Tibial nerve (tissue), 4 donors: ENCODE results near the gene ZNF580. TPM values are rescaled to one million over a fixed set of nuclear protein-coding genes. Genes with fewer than 3 reads are reported as not detected.

Experiments used
- DNase-seq, 2 donors: peaks; one replicate each; pipeline ENCODE4 v3.0.0-alpha.2; 2019; ENCODE audit warnings: low spot score in 2 of 2
- H3K27ac ChIP-seq, 4 donors: fragments of 200-600 bp; sonication (generic) in 3 of 4; one replicate each; pipeline ENCODE4 v1.5.1; 2017 to 2019; ENCODE audit warnings: mild to moderate bottlenecking in 1 of 4
- H3K27me3 ChIP-seq, 2 donors: fragments of 200-600 bp; sonication (generic) in 1 of 2; one replicate each; pipeline versions ENCODE4 v1.5.1 to v1.6.0; 2017 to 2019
- H3K36me3 ChIP-seq, 3 donors: fragments of 200-600 bp; sonication (generic); one replicate each; pipeline ENCODE4 v1.5.1; 2018 to 2019
- H3K4me1 ChIP-seq, 4 donors: fragments of 200-600 bp; sonication (generic) in 3 of 4; one replicate each; pipeline ENCODE4 v1.5.1; 2017 to 2019
- H3K4me3 ChIP-seq, 4 donors: fragments of 200-600 bp; sonication (generic) in 3 of 4; one replicate each; pipeline ENCODE4 v1.5.1; 2017 to 2019; ENCODE audit warnings: mild to moderate bottlenecking in 1 of 4, moderate library complexity in 1 of 4
- H3K9me3 ChIP-seq, 4 donors: fragments of 200-600 bp; sonication (generic) in 3 of 4; one replicate each; pipeline ENCODE4 v1.5.1; 2017 to 2019
- CTCF ChIP-seq, 5 experiments: fragments of 200-600 bp in 3 of 5; fragments of 450-650 bp in 2 of 5; sonication (generic) in 3 of 5; IDR thresholded peaks; one replicate each; pipeline ENCODE4 v1.5.1; 2016 to 2019; ENCODE audit warnings: antibody characterized with exemption in 5 of 5, mild to moderate bottlenecking in 3 of 5, moderate library complexity in 2 of 5
- EP300 ChIP-seq, 2 donors: sonication (generic); formaldehyde crosslinking; IDR thresholded peaks; one replicate each; pipeline ENCODE4 v1.6.1; 2017; ENCODE audit warnings: antibody characterized with exemption in 2 of 2, mild to moderate bottlenecking in 1 of 2
- POLR2A ChIP-seq, 2 donors: fragments of 450-650 bp; IDR thresholded peaks; one replicate each; pipeline ENCODE4 v1.6.1; 2017; ENCODE audit warnings: antibody characterized with exemption in 2 of 2, mild to moderate bottlenecking in 2 of 2, moderate library complexity in 2 of 2
- WGBS, 2 donors: methylation state at CpG; one replicate each; pipeline ENCODE4 v1.1.5; 2018; 5-methylcytosine and 5-hydroxymethylcytosine counted together
- total RNA-seq, 4 donors: library from RNA; depleted of rRNA; stranded (reverse); fragments of >200 nt; gene quantifications; one replicate each; pipeline ENCODE4 v1.1.0, GENCODE V29; 2016

ZNF580 gene
- total RNA-seq, 4 donors from 2014 or later = 24.1 to 67.5 (median 35.0) TPM

GRCh38 chr19:55667511-55667910 lies 26.7 kb downstream of the ZNF580 start:
- Histone ChIP-seq H3K36me3 (peaks cover 8 to 93% (median 49%) of the 10 kb centered on the region in 3 donors), H3K27me3 (no peaks in the 10 kb centered on the region), H3K4me3 (no peak overlapping the region), H3K27ac (peak overlapping the region in 1 of 4 donors; percentile 16), H3K9me3 (no peaks in the 10 kb centered on the region), H3K4me1 (peaks cover 0 to 9% (median 0%) of the 10 kb centered on the region in 4 donors)
- TF ChIP-seq EP300 (IDR thresholded peaks at IDR 0.05) = no peak
- TF ChIP-seq CTCF (IDR thresholded peaks at IDR 0.05) = no peak
- no peak for TF ChIP-seq POLR2A (IDR thresholded peaks at IDR 0.05)
- no peak for DNase-seq
- 86 to 89% methylated on average over 10 to 12 of the region's 12 CpGs for WGBS, 2 donors

- peaks cover 6 to 89% (median 44%) of the 10 kb centered on the region in 3 donors for H3K36me3 ChIP-seq
- no peak for DNase-seq
- TF ChIP-seq EP300 (IDR thresholded peaks at IDR 0.05) (no peak), CTCF (IDR thresholded peaks at IDR 0.05) (no peak), POLR2A (IDR thresholded peaks at IDR 0.05) (no peak)
- WGBS, 2 donors = 81 to 84% methylated on average over 10 to 11 of the region's 11 CpGs
- peak overlapping the region in 1 of 4 donors; percentile 16 for H3K27ac ChIP-seq
- H3K4me1 ChIP-seq = peaks cover 0 to 9% (median 0%) of the 10 kb centered on the region in 4 donors
- no peak overlapping the region for H3K4me3 ChIP-seq
- no peaks in the 10 kb centered on the region for H3K27me3 ChIP-seq
- H3K9me3 ChIP-seq = no peaks in the 10 kb centered on the region
Measured at GRCh38 chr19:55667958-55668357, 27.2 kb downstream of the ZNF580 start.

GRCh38 chr19:55668603-55669348 lies 28.0 kb downstream of the ZNF580 start:
- 82 to 85% methylated on average over 21 to 28 of the region's 30 CpGs for WGBS, 2 donors
- peaks cover 0 to 14% (median 2%) of the 10 kb centered on the region in 4 donors for H3K4me1 ChIP-seq
- no peak for TF ChIP-seq EP300 (IDR thresholded peaks at IDR 0.05)
- no peak for TF ChIP-seq POLR2A (IDR thresholded peaks at IDR 0.05)
- TF ChIP-seq CTCF (IDR thresholded peaks at IDR 0.05) = no peak

GRCh38 chr19:55669418-55670279 lies 28.8 kb downstream of the ZNF580 start:
- H3K27me3 ChIP-seq = no peaks in the 10 kb centered on the region
- H3K4me3 ChIP-seq = no peak overlapping the region
- DNase-seq = no peak
- H3K9me3 ChIP-seq = no peaks in the 10 kb centered on the region
- WGBS, 2 donors = 82 to 84% methylated on average over 36 to 43 of the region's 43 CpGs
- H3K36me3 ChIP-seq = peaks cover 6 to 84% (median 40%) of the 10 kb centered on the region in 3 donors
- H3K4me1 ChIP-seq = peaks cover 0 to 23% (median 6%) of the 10 kb centered on the region in 4 donors
- TF ChIP-seq EP300 (IDR thresholded peaks at IDR 0.05) (no peak), CTCF (IDR thresholded peaks at IDR 0.05) (no peak)
- no peak overlapping the region for H3K27ac ChIP-seq

More at GRCh38 chr19:55668603-55669348, 28.0 kb downstream of the ZNF580 start:
- Histone ChIP-seq H3K36me3 (peaks cover 6 to 89% (median 41%) of the 10 kb centered on the region in 3 donors), H3K27ac (no peak overlapping the region), H3K4me3 (no peak overlapping the region), H3K27me3 (no peaks in the 10 kb centered on the region), H3K9me3 (no peaks in the 10 kb centered on the region)
- no peak for DNase-seq
